Ovary (tissue), 3 donors: Measurements from ENCODE around the gene OLIG1.

Experiments used
- POLR2A ChIP-seq: fragments of 450-650 bp; IDR thresholded peaks from one replicate; pipeline ENCODE4 v1.6.1; 2017; ENCODE audit warnings: antibody characterized with exemption, mild to moderate bottlenecking, moderate library complexity
- TF ChIP-seq, protein P1 (sequence below), 3 donors: fragments of 450-650 bp in 2 of 3; fragments of 200-600 bp in 1 of 3; IDR thresholded peaks; one replicate each; pipeline versions ENCODE4 v1.5.1 to v1.8.0; 2016 to 2022; ENCODE audit warnings: antibody characterized with exemption in 3 of 3, mild to moderate bottlenecking in 1 of 3
- donor health status: DM: no; HTN: no; CAD: no.

DNA sequence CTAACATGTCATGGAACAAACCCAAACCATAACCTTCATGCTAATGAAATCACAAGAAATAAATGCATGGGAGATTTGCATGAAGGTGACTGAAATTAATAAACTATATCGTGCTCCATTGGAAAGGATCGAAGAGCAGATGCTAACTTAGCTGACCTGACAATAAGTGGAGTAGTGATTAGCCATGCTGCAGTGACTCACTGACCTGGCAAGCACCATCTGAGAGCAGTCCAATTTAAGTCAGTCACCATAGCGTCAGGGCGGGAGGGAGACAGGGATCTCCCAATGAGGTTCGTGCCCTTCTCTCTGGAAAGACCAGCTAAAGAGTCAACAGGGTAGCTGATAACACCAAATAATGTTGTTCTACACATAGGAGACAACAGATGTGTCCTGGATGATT is 22.7 kb upstream of the OLIG1 start:
- TF ChIP-seq, protein P1, sequence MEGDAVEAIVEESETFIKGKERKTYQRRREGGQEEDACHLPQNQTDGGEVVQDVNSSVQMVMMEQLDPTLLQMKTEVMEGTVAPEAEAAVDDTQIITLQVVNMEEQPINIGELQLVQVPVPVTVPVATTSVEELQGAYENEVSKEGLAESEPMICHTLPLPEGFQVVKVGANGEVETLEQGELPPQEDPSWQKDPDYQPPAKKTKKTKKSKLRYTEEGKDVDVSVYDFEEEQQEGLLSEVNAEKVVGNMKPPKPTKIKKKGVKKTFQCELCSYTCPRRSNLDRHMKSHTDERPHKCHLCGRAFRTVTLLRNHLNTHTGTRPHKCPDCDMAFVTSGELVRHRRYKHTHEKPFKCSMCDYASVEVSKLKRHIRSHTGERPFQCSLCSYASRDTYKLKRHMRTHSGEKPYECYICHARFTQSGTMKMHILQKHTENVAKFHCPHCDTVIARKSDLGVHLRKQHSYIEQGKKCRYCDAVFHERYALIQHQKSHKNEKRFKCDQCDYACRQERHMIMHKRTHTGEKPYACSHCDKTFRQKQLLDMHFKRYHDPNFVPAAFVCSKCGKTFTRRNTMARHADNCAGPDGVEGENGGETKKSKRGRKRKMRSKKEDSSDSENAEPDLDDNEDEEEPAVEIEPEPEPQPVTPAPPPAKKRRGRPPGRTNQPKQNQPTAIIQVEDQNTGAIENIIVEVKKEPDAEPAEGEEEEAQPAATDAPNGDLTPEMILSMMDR (IDR thresholded peaks at IDR 0.05): no peak
- TF ChIP-seq POLR2A: no peak
